Measurements from ENCODE around the gene MTHFD1L.
"Not testable (repeated sequence)": the region's sequence is repeated elsewhere in the genome, so short reads cannot be mapped to it uniquely, and the experiment has no call there.

MTHFD1L gene

GRCh38 chr6:151043944-151044343 lies 178.4 kb downstream of the MTHFD1L start:
- DNase-seq (ENCODE audit: low read depth), result no peak

- no peak for DNase-seq (ENCODE audit: low read depth)
These were observed 179.3 kb downstream of the MTHFD1L start for GRCh38 chr6:151044465-151045441.

- DNase-seq (ENCODE audit: low read depth), result not testable (repeated sequence)
These were observed 180.2 kb downstream of the MTHFD1L start for GRCh38 chr6:151045511-151046222.

- DNase-seq (ENCODE audit: low read depth), result no peak
These were observed 185.7 kb downstream of the MTHFD1L start for GRCh38 chr6:151051164-151051563.

- no peak for DNase-seq (ENCODE audit: low read depth)
These were observed 186.6 kb downstream of the MTHFD1L start for GRCh38 chr6:151052021-151052646.

- no peak for DNase-seq (ENCODE audit: low read depth)
These were observed 188.8 kb downstream of the MTHFD1L start for GRCh38 chr6:151054306-151054705.

- no peak for DNase-seq (ENCODE audit: low read depth)
These were observed 190.9 kb downstream of the MTHFD1L start for GRCh38 chr6:151056230-151056907.

- no peak for DNase-seq (ENCODE audit: low read depth)
These were observed 191.6 kb downstream of the MTHFD1L start for GRCh38 chr6:151057061-151057460.

GRCh38 chr6:151058021-151058733 lies 192.7 kb downstream of the MTHFD1L start:
- DNase-seq (ENCODE audit: low read depth), result no peak

- no peak for DNase-seq (ENCODE audit: low read depth)
These were observed 194.2 kb downstream of the MTHFD1L start for GRCh38 chr6:151059612-151060095.

GRCh38 chr6:151060096-151060765 lies 194.7 kb downstream of the MTHFD1L start:
- DNase-seq (ENCODE audit: low read depth), result peak; percentile 83

GRCh38 chr6:151060766-151061531 lies 195.4 kb downstream of the MTHFD1L start:
- DNase-seq (ENCODE audit: low read depth), result no peak

- DNase-seq (ENCODE audit: low read depth), result peak; percentile 63
These were observed 197.8 kb downstream of the MTHFD1L start for GRCh38 chr6:151063352-151063751.

- DNase-seq (ENCODE audit: low read depth), result no peak
These were observed 198.5 kb downstream of the MTHFD1L start for GRCh38 chr6:151063842-151064647.

GRCh38 chr6:151065027-151065815 lies 199.7 kb downstream of the MTHFD1L start:
- no peak for DNase-seq (ENCODE audit: low read depth)

GRCh38 chr6:151067684-151068596 lies 202.4 kb downstream of the MTHFD1L start:
- DNase-seq (ENCODE audit: low read depth), result peak; percentile 87

- peak; percentile 53 for DNase-seq (ENCODE audit: low read depth)
These were observed 203.3 kb downstream of the MTHFD1L start for GRCh38 chr6:151068761-151069312.

Data from GM04504 (cell line).